HG03520 (cell line): ENCODE data around the gene PTPRQ.

Source experiments
- ATAC-seq: cut with Tn5 transposase; IDR thresholded peaks from one replicate; pipeline ENCODE4 v1.9.1; 2021; ENCODE audit warnings: mild to moderate bottlenecking, moderate library complexity; ENCODE audit not compliant: unreplicated experiment

PTPRQ gene

DNA sequence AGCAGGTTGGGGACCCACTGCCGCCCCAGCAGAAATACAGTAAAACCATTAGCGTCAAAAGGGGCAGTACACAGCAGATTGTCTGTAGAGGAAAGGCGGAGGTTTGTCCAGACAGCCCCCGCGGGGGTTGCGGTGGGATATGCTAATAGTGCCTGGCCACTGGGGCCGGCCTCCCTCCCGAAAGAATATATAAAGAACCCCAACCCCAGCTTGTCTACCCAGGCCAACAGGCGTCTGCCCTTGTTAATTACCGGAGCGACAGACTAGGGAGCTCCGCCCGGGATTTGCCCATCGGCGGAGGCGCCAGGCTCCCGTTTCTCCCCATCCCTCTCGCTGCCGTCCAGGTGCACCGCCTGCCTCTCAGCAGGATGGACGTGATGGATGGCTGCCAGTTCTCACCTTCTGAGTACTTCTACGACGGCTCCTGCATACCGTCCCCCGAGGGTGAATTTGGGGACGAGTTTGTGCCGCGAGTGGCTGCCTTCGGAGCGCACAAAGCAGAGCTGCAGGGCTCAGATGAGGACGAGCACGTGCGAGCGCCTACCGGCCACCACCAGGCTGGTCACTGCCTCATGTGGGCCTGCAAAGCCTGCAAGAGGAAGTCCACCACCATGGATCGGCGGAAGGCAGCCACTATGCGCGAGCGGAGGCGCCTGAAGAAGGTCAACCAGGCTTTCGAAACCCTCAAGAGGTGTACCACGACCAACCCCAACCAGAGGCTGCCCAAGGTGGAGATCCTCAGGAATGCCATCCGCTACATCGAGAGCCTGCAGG is 272.8 kb downstream of the PTPRQ start, which contains the start of gene MYF5:
TSS of gene MYF5 (plus strand) at position 217 of the 774 bp plus-strand sequence. CDS start at position 369, 152 bp downstream.
- no peak for ATAC-seq

DNA sequence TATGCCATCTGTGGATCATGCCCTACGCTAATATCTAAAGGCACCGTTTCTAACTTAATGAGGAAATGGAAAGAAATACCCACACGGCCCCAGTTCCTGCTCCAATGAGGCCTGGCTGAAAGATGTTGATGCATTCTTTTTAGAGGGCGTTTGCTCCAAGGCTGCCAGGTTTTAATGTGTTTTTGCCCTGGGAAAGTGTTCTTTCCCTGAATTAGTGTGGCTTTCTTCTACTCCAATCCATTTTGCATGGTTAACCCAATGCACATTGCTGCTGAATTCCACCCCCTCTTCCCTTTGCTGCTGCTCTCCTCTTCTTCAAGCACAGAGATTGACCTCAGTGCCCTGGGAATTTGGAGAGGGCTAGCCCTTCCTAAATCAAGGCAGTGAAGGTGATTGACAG is 273.8 kb downstream of the PTPRQ start:
- no peak for ATAC-seq

DNA sequence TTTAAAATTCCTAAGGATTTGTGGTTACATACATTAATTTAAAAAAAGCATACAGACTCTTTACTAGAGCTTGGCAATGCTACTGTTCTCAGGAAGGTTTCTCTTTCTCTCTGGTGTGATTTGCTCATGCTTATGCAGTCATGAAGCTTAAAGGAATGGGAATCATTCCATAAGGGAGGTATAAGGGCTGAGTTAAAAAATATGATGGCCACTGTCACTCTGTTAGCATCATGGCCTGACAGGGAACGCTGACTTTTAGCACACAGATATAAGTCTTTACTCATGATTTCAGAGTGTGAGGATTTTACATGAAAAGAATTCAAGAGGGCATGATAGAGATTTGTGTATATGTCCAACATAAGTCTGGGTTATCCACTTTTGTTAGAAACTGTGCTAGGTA is 276.5 kb downstream of the PTPRQ start:
- ATAC-seq, result no peak

DNA sequence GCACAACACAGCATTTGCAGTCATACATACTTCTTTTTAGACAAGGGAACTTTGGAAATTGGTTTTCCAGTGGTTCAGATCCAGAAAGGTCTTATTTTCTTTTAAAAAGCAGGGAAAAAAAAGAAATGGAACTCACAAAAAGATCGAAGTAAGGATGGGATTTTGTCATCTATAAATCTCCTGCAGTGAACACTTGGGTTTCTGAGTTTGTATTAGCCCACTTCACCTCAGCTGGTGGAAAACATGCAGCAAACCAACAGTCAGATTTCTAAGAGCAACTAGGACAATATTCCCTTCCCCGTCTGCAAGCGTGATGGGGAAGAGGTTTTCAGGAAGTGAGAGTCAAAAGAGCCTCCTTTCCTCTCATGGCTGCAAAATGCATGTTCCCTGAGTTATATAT is 277.3 kb downstream of the PTPRQ start:
- ATAC-seq, result no peak
